ENCODE results near the gene OR1B1. TPM values are rescaled to one million over a fixed set of nuclear protein-coding genes. Genes with fewer than 3 reads are reported as not detected.

The OR1B1 gene
- total RNA-seq, 1 donor from 2014 or later: not detected

DNA sequence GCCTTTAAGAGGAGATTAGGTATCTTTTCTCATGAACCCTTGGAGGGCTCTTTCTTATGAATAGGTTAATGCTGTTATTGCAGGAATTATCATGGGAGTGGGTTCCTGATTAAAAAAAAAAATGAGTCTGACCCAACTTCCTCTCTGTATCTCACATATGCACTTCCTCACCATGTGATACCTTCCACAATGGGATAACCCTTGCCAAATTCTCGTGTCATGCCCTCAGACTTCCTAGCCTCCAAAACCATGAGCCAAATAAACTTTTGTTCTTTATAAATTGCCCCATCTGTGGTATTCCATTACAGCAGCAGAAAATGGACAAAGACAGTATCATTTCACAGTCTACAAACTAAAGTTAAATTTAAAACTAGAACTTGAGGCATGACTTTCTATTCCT lies 1.0 kb downstream of the OR1B1 start:
- no peak overlapping the region for H3K27ac ChIP-seq
- intact Hi-C loops (cut with DNase I): no loop called here
- H3K36me3 ChIP-seq: no peaks in the 10 kb centered on the region
- H3K9me3 ChIP-seq: no peaks in the 10 kb centered on the region
- H3K4me1 ChIP-seq: no peaks in the 10 kb centered on the region
- no peak for TF ChIP-seq POLR2A (IDR thresholded peaks at IDR 0.05)
- TF ChIP-seq POLR2AphosphoS5 (IDR thresholded peaks at IDR 0.05; ENCODE audit: insufficient read depth in 1 of 2, low read depth in 1 of 2): no peak
- no peak for TF ChIP-seq CTCF (IDR thresholded peaks at IDR 0.05)
- H3K27me3 ChIP-seq: no peaks in the 10 kb centered on the region
- no peak overlapping the region for H3K4me3 ChIP-seq
- DNase-seq (ENCODE audit: extremely low spot score in 2 of 2): no peak

- Histone ChIP-seq H3K4me1 (no peaks in the 10 kb centered on the region), H3K36me3 (no peaks in the 10 kb centered on the region), H3K4me3 (no peak overlapping the region), H3K27me3 (no peaks in the 10 kb centered on the region), H3K9me3 (no peaks in the 10 kb centered on the region), H3K27ac (no peak overlapping the region)
- no peak for DNase-seq (ENCODE audit: extremely low spot score in 2 of 2)
- TF ChIP-seq CTCF (IDR thresholded peaks at IDR 0.05): no peak
- TF ChIP-seq POLR2AphosphoS5 (IDR thresholded peaks at IDR 0.05; ENCODE audit: insufficient read depth in 1 of 2, low read depth in 1 of 2): no peak
- no peak for TF ChIP-seq POLR2A (IDR thresholded peaks at IDR 0.05)
- intact Hi-C loops (cut with DNase I): no loop called here
Observed at GRCh38 chr9:122642226-122642625, 15.2 kb downstream of the OR1B1 start.

GRCh38 chr9:122619996-122620395 lies 37.4 kb downstream of the OR1B1 start:
- no peak overlapping the region for H3K27ac ChIP-seq
- H3K27me3 ChIP-seq: no peaks in the 10 kb centered on the region
- TF ChIP-seq CTCF (IDR thresholded peaks at IDR 0.05) (no peak), POLR2AphosphoS5 (IDR thresholded peaks at IDR 0.05; ENCODE audit: insufficient read depth in 1 of 2, low read depth in 1 of 2) (no peak), POLR2A (IDR thresholded peaks at IDR 0.05) (no peak)
- no peak for DNase-seq (ENCODE audit: extremely low spot score in 2 of 2)
- intact Hi-C loops (cut with DNase I): no loop called here
- H3K9me3 ChIP-seq: no peaks in the 10 kb centered on the region
- no peaks in the 10 kb centered on the region for H3K4me1 ChIP-seq
- H3K4me3 ChIP-seq: no peak overlapping the region
- H3K36me3 ChIP-seq: no peaks in the 10 kb centered on the region

GRCh38 chr9:122614362-122614761 lies 43.1 kb downstream of the OR1B1 start, which contains the start of gene OR1Q1:
Gene OR1Q1 (plus strand): TSS chr9:122614738. CDS start chr9:122614738, 0 bp downstream.
- Histone ChIP-seq H3K9me3 (no peaks in the 10 kb centered on the region), H3K27me3 (no peaks in the 10 kb centered on the region), H3K27ac (no peak within 1 kb of the TSS), H3K4me3 (no peak within 1 kb of the TSS), H3K4me1 (no peaks in the 10 kb centered on the region), H3K36me3 (no peaks in the 10 kb centered on the region)
- intact Hi-C loops (cut with DNase I): no loop called here
- no peak for DNase-seq (ENCODE audit: extremely low spot score in 2 of 2)
- TF ChIP-seq CTCF (IDR thresholded peaks at IDR 0.05) (no peak), POLR2A (IDR thresholded peaks at IDR 0.05) (no peak), POLR2AphosphoS5 (IDR thresholded peaks at IDR 0.05; ENCODE audit: insufficient read depth in 1 of 2, low read depth in 1 of 2) (no peak)

GRCh38 chr9:122609804-122610203 lies 47.6 kb downstream of the OR1B1 start:
- intact Hi-C loops (cut with DNase I): no loop called here

More at GRCh38 chr9:122609804-122610203, 47.6 kb downstream of the OR1B1 start:
- H3K4me1 ChIP-seq: no peaks in the 10 kb centered on the region
- no peaks in the 10 kb centered on the region for H3K36me3 ChIP-seq
- DNase-seq (ENCODE audit: extremely low spot score in 2 of 2): no peak
- H3K9me3 ChIP-seq: no peaks in the 10 kb centered on the region
- TF ChIP-seq POLR2AphosphoS5 (IDR thresholded peaks at IDR 0.05; ENCODE audit: insufficient read depth in 1 of 2, low read depth in 1 of 2) (no peak), CTCF (IDR thresholded peaks at IDR 0.05) (no peak), POLR2A (IDR thresholded peaks at IDR 0.05) (no peak)
- no peaks in the 10 kb centered on the region for H3K27me3 ChIP-seq
- H3K4me3 ChIP-seq: no peak overlapping the region
- no peak overlapping the region for H3K27ac ChIP-seq

Data from vagina (tissue), 2 donors.